ENCODE measurements around the gene MBP. TPM values are rescaled to one million over a fixed set of nuclear protein-coding genes. Genes with fewer than 3 reads are reported as not detected.

Gene MBP
- total and polyA plus RNA-seq, 10 of the 15 experiments (the other 5 are each of a cell fraction or from before 2014, with no cell fraction given): 12.2 to 67.8 (median 42.1) TPM

GRCh38 chr18:76963936-76964335 is 168.6 kb downstream of the MBP start (continued):
- TF ChIP-seq USF1 (IDR thresholded peaks at IDR 0.05; ENCODE audit: borderline replicate concordance, extremely low read length, insufficient read depth, low read depth, low read length) (no peak), FOS (IDR thresholded peaks at IDR 0.05; ENCODE audit: borderline replicate concordance, extremely low read depth, insufficient read length) (no peak), RELB (IDR thresholded peaks at IDR 0.05; ENCODE audit: low read depth) (peak; percentile 44; the same call in 1 of the 2 replicates), ATF2 (IDR thresholded peaks at IDR 0.05; ENCODE audit: low read length) (0 out of 2 replicates have a peak, but pooled peaks have one; percentile 34), RUNX3 (IDR thresholded peaks at IDR 0.05; ENCODE audit: low read length) (peak; percentile 43; the same call in 1 of the 2 replicates), ZNF384 (IDR thresholded peaks at IDR 0.05; ENCODE audit: borderline replicate concordance, low read depth, low read length) (no peak), CBX5 (IDR thresholded peaks at IDR 0.05; ENCODE audit: low read depth) (peak; percentile 73), RBBP5 (conservative IDR thresholded peaks at IDR 0.05) (no peak)

Data from GM12878 (cell line).